Neuronal stem cell (in vitro differentiated cells): ENCODE data around the gene NUP188.
"Not testable (repeated sequence)": the region's sequence is repeated elsewhere in the genome, so short reads cannot be mapped to it uniquely, and the experiment has no call there.

Experiments used
- DNase-seq: peaks from one replicate; pipeline ENCODE4 v3.0.0-alpha.2; 2013; ENCODE audit warnings: low spot score
- H2AFZ ChIP-seq: one replicate; pipeline ENCODE4 v1.6.1; 2013; ENCODE audit warnings: mild to moderate bottlenecking, low read length, inconsistent platforms
- H2AK5ac ChIP-seq: 2 replicates; pipeline ENCODE4 v1.6.1; 2013; ENCODE audit warnings: low read depth, mild to moderate bottlenecking, inconsistent platforms, low read length, moderate library complexity, mixed read lengths
- H2BK120ac ChIP-seq: 2 replicates; pipeline ENCODE4 v1.6.1; 2013; ENCODE audit warnings: low read depth, mild to moderate bottlenecking, inconsistent platforms, low read length, moderate library complexity, mixed read lengths
- H2BK12ac ChIP-seq: one replicate; pipeline ENCODE4 v1.6.1; 2013; ENCODE audit warnings: low read length, inconsistent platforms
- H2BK15ac ChIP-seq: 2 replicates; pipeline ENCODE4 v1.6.1; 2013; ENCODE audit warnings: mild to moderate bottlenecking, low read length, inconsistent platforms, mixed read lengths
- H2BK5ac ChIP-seq: one replicate; pipeline ENCODE4 v1.6.1; 2013; ENCODE audit warnings: inconsistent platforms, mild to moderate bottlenecking, low read length, moderate library complexity
- H3K14ac ChIP-seq: one replicate; pipeline ENCODE4 v1.6.1; 2013; ENCODE audit warnings: low read length, inconsistent platforms
- H3K18ac ChIP-seq: 2 replicates; pipeline ENCODE4 v1.6.1; 2013; ENCODE audit warnings: low read length, inconsistent platforms
- H3K23ac ChIP-seq: 2 replicates; pipeline ENCODE4 v1.6.1; 2013; ENCODE audit warnings: low read depth, mild to moderate bottlenecking, mixed read lengths, low read length, inconsistent platforms; ENCODE audit not compliant: poor library complexity
- H3K27ac ChIP-seq: replicated peaks from 3 replicates; pipeline ENCODE4 v1.5.1; 2013; ENCODE audit warnings: low read length, inconsistent platforms
- H3K27me3 ChIP-seq, 3 experiments: 2 replicates each; pipeline ENCODE4 v1.6.1; 2013; ENCODE audit warnings: low read length in 3 of 3, mild to moderate bottlenecking in 2 of 3, inconsistent platforms in 1 of 3, low read depth in 1 of 3, mixed read lengths in 1 of 3, moderate library complexity in 1 of 3; ENCODE audit not compliant: control insufficient read depth in 3 of 3, insufficient read depth in 3 of 3
- H3K36me3 ChIP-seq, 2 donors: replicated peaks in 1 of 2; 2 replicates each; pipeline ENCODE4 v1.6.1; 2013; ENCODE audit warnings: low read length in 2 of 2; ENCODE audit not compliant: control insufficient read depth in 2 of 2, insufficient read depth in 2 of 2
- H3K4ac ChIP-seq: 2 replicates; pipeline ENCODE4 v1.6.1; 2013; ENCODE audit warnings: inconsistent platforms, mild to moderate bottlenecking, low read length, moderate library complexity
- H3K4me1 ChIP-seq, 2 donors: 1 replicate in 1 of 2; 2 replicates in 1 of 2; pipeline ENCODE4 v1.6.1; 2013; ENCODE audit warnings: low read length in 2 of 2, low read depth in 1 of 2; ENCODE audit not compliant: control insufficient read depth in 2 of 2, insufficient read depth in 1 of 2
- H3K4me2 ChIP-seq: one replicate; pipeline ENCODE4 v1.6.1; 2013; ENCODE audit warnings: mild to moderate bottlenecking, low read length, inconsistent platforms; ENCODE audit not compliant: insufficient read depth, poor library complexity, severe bottlenecking
- H3K4me3 ChIP-seq, 2 donors: 2 replicates each; pipeline ENCODE4 v1.5.1; 2013; ENCODE audit warnings: low read length in 2 of 2, mild to moderate bottlenecking in 2 of 2, inconsistent platforms in 1 of 2, moderate library complexity in 1 of 2
- H3K79me1 ChIP-seq: one replicate; pipeline ENCODE4 v1.6.1; 2013; ENCODE audit warnings: low read depth, mild to moderate bottlenecking, inconsistent platforms, low read length, moderate library complexity
- H3K9ac ChIP-seq: one replicate; pipeline ENCODE4 v1.6.1; 2013; ENCODE audit warnings: mild to moderate bottlenecking, low read depth, low read length, inconsistent platforms; ENCODE audit not compliant: poor library complexity
- H3K9me3 ChIP-seq, 2 donors: replicated peaks in 1 of 2; 2 replicates each; pipeline versions ENCODE3 to v1.6.1; 2013; ENCODE audit warnings: low read length in 2 of 2, mild to moderate bottlenecking in 2 of 2, inconsistent platforms in 1 of 2, low read depth in 1 of 2, mixed read lengths in 1 of 2, moderate library complexity in 1 of 2; ENCODE audit not compliant: control insufficient read depth in 2 of 2, insufficient read depth in 1 of 2
- H4K8ac ChIP-seq: one replicate; pipeline ENCODE4 v1.6.1; 2013; ENCODE audit warnings: low read depth, mild to moderate bottlenecking, inconsistent platforms, low read length, moderate library complexity
- H4K91ac ChIP-seq: one replicate; pipeline ENCODE4 v1.6.1; 2013; ENCODE audit warnings: low read length, low read depth, mild to moderate bottlenecking, inconsistent platforms; ENCODE audit not compliant: poor library complexity
- WGBS, 2 donors: extraction: QIAGEN DNeasy Blood & Tissue Kit; methylation state at CpG; one replicate each; pipeline ENCODE4 v1.1.7; 2013; ENCODE audit warnings: missing lambda C conversion rate in 2 of 2, mixed read lengths in 1 of 2; ENCODE audit not compliant: insufficient read length in 2 of 2, insufficient replicate concordance in 1 of 2; ENCODE audit errors: extremely low coverage in 2 of 2; 5-methylcytosine and 5-hydroxymethylcytosine counted together

NUP188 gene

DNA sequence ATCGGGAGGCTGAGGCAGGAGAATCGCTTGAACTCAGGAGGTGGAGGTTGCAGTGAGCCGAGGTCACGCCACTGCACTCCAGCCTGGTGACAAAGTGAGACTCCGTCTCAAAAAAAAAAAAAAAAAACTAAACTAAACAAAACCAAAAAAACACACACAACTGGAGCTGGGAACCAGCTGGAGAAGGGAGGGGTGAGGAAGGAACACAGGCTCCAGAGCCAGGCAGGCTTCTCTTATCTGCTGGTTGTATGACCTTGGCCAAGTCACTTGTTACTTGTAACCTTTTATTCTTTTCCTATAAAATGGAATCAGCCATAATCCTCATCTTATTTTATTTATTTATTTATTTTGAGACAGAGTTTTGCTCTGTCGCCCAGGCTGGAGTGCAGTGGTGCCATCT is 56.7 kb downstream of the NUP188 start:
- not testable (repeated sequence) for H2BK120ac ChIP-seq, H2AFZ ChIP-seq, H3K23ac ChIP-seq, H2BK15ac ChIP-seq, H4K91ac ChIP-seq, H3K4me2 ChIP-seq, H3K9me3 ChIP-seq, H2BK5ac ChIP-seq, H3K27ac ChIP-seq, H3K4me1 ChIP-seq, H3K27me3 ChIP-seq, H3K18ac ChIP-seq, H4K8ac ChIP-seq, H3K4me3 ChIP-seq, H3K14ac ChIP-seq, H3K9ac ChIP-seq, H3K4ac ChIP-seq, H2AK5ac ChIP-seq, H3K79me1 ChIP-seq, H2BK12ac ChIP-seq, DNase-seq
- H3K36me3 ChIP-seq, result peaks cover 71 to 96% of the 10 kb centered on the region in 2 donors
- no CpG with 5 or more reads among the region's 6 CpGs for WGBS, 2 donors

GRCh38 chr9:129005336-129005997 is 58.0 kb downstream of the NUP188 start:
- H3K4me2 ChIP-seq, result no peak overlapping the region
- no peak overlapping the region for H3K14ac ChIP-seq
- no peak overlapping the region for H2AK5ac ChIP-seq
- WGBS, 2 donors, result no CpG with 5 or more reads among the region's 10 CpGs
- H4K91ac ChIP-seq, result no peak overlapping the region
- H2BK120ac ChIP-seq, result no peak overlapping the region
- no peak overlapping the region for H3K18ac ChIP-seq
- H3K27me3 ChIP-seq, result no peaks in the 10 kb centered on the region
- no peak overlapping the region for H2BK15ac ChIP-seq
- H4K8ac ChIP-seq, result peak overlapping the region; percentile 56
- no peak for DNase-seq
- H2AFZ ChIP-seq, result no peak overlapping the region
- no peak overlapping the region for H3K27ac ChIP-seq
- peak overlapping the region; percentile 68 for H2BK5ac ChIP-seq
- H3K4ac ChIP-seq, result no peak overlapping the region
- H3K79me1 ChIP-seq, result peaks cover 6% of the 10 kb centered on the region
- peaks cover 0 to 2% of the 10 kb centered on the region in 2 donors for H3K9me3 ChIP-seq
- H2BK12ac ChIP-seq, result no peak overlapping the region
- peaks cover 66 to 93% of the 10 kb centered on the region in 2 donors for H3K36me3 ChIP-seq
- H3K9ac ChIP-seq, result no peak overlapping the region
- H3K23ac ChIP-seq, result no peak overlapping the region
- no peak overlapping the region for H3K4me3 ChIP-seq
- no peaks in the 10 kb centered on the region for H3K4me1 ChIP-seq

GRCh38 chr9:129006328-129007034 is 59.0 kb downstream of the NUP188 start:
- Histone ChIP-seq H3K14ac (peak overlapping the region; percentile 89), H2BK120ac (no peak overlapping the region), H2AFZ (no peak overlapping the region), H3K4ac (no peak overlapping the region), H3K9me3 (peaks cover 0 to 1% of the 10 kb centered on the region in 2 donors), H2BK12ac (no peak overlapping the region), H3K4me2 (no peak overlapping the region), H2BK15ac (no peak overlapping the region), H3K18ac (peak overlapping the region; percentile 57), H3K36me3 (peaks cover 59 to 92% of the 10 kb centered on the region in 2 donors), H2AK5ac (peak overlapping the region; percentile 70), H3K79me1 (peaks cover 6% of the 10 kb centered on the region), H3K27ac (peak overlapping the region; percentile 43), H4K8ac (peak overlapping the region; percentile 65), H3K9ac (peak overlapping the region; percentile 70), H2BK5ac (peak overlapping the region; percentile 75), H3K23ac (peak overlapping the region; percentile 80), H4K91ac (no peak overlapping the region), H3K27me3 (no peaks in the 10 kb centered on the region), H3K4me1 (peaks cover 0 to under 1% of the 10 kb centered on the region in 2 donors), H3K4me3 (no peak overlapping the region)
- no CpG with 5 or more reads among the region's 21 CpGs for WGBS, 2 donors
- DNase-seq, result peak; percentile 52

- DNase-seq, result no peak
- Histone ChIP-seq H2BK120ac (no peak overlapping the region), H3K4me1 (peaks cover under 1 to 5% of the 10 kb centered on the region in 2 donors)
These were observed 59.7 kb downstream of the NUP188 start for GRCh38 chr9:129007035-129007765.

More at GRCh38 chr9:129007035-129007765, 59.7 kb downstream of the NUP188 start:
- H2BK5ac ChIP-seq, result no peak overlapping the region
- no peak overlapping the region for H3K4me3 ChIP-seq
- H2AK5ac ChIP-seq, result no peak overlapping the region
- no peak overlapping the region for H3K14ac ChIP-seq
- H3K79me1 ChIP-seq, result peaks cover 8% of the 10 kb centered on the region
- H3K4me2 ChIP-seq, result no peak overlapping the region
- H3K27me3 ChIP-seq, result no peaks in the 10 kb centered on the region
- no peak overlapping the region for H3K27ac ChIP-seq
- H3K18ac ChIP-seq, result no peak overlapping the region
- H3K9me3 ChIP-seq, result no peaks in the 10 kb centered on the region
- no peak overlapping the region for H3K4ac ChIP-seq
- H3K36me3 ChIP-seq, result peaks cover 56 to 91% of the 10 kb centered on the region in 2 donors
- H2BK12ac ChIP-seq, result no peak overlapping the region
- H2AFZ ChIP-seq, result no peak overlapping the region
- no peak overlapping the region for H4K8ac ChIP-seq
- no CpG with 5 or more reads among the region's 14 CpGs for WGBS, 2 donors
- no peak overlapping the region for H4K91ac ChIP-seq
- no peak overlapping the region for H3K9ac ChIP-seq
- no peak overlapping the region for H2BK15ac ChIP-seq
- H3K23ac ChIP-seq, result peak overlapping the region; percentile 11
